SU-DHL-6 (cell line): ENCODE data around the gene HEATR1.

Source experiments
- H2AFZ ChIP-seq: fragments of 200-600 bp; sonication (generic); 2 replicates; pipeline ENCODE4 v1.6.1; 2014; ENCODE audit warnings: low read depth, mild to moderate bottlenecking, moderate library complexity, mixed read lengths, antibody characterized with exemption, low read length; ENCODE audit not compliant: severe bottlenecking
- H3F3A ChIP-seq: fragments of 200-600 bp; shearing (Covaris generic); 2 replicates; pipeline ENCODE4 v1.6.0; 2016; ENCODE audit warnings: antibody characterized with exemption, mild to moderate bottlenecking; ENCODE audit not compliant: insufficient read depth
- H3K27ac ChIP-seq: fragments of 200-600 bp; sonication (generic); 2 replicates; pipeline ENCODE4 v1.5.1; 2016; ENCODE audit warnings: low read depth, mild to moderate bottlenecking, low read length, moderate library complexity, mixed read lengths
- H3K27me3 ChIP-seq: fragments of 200-600 bp; sonication (generic), shearing (Covaris generic); 2 replicates; pipeline ENCODE4 v1.6.0; 2014; ENCODE audit warnings: mild to moderate bottlenecking, low read length
- H3K36me3 ChIP-seq: fragments of 200-600 bp; sonication (generic); 2 replicates; pipeline ENCODE4 v1.6.1; 2014; ENCODE audit warnings: mild to moderate bottlenecking, low read length, mixed read lengths
- H3K4me2 ChIP-seq: fragments of 300-600, 200-600 bp; shearing (Covaris generic), sonication (generic); 2 replicates; pipeline ENCODE4 v1.6.0; 2014; ENCODE audit warnings: low read length, low read depth, mild to moderate bottlenecking; ENCODE audit not compliant: poor library complexity, severe bottlenecking
- H3K4me3 ChIP-seq: fragments of 200-600 bp; sonication (generic); 2 replicates; pipeline ENCODE4 v1.5.1; 2014; ENCODE audit warnings: antibody characterized with exemption, low read length, mild to moderate bottlenecking, mixed read lengths; ENCODE audit not compliant: insufficient read depth, poor library complexity, severe bottlenecking
- H3K79me2 ChIP-seq: fragments of 200-600 bp; sonication (generic); 2 replicates; pipeline ENCODE4 v1.6.1; 2014; ENCODE audit warnings: mild to moderate bottlenecking, low read length, moderate library complexity; ENCODE audit not compliant: insufficient read depth
- H3K9ac ChIP-seq: fragments of 200-600 bp; sonication (generic); 2 replicates; pipeline ENCODE4 v1.7.0; 2014; ENCODE audit warnings: mild to moderate bottlenecking, low read length
- H3K9me2 ChIP-seq: fragments of 200-600 bp; sonication (generic); replicated peaks from 2 replicates; pipeline ENCODE4 v1.6.1; 2014; ENCODE audit warnings: low read length; ENCODE audit not compliant: insufficient read depth
- H3K9me3 ChIP-seq: fragments of 200-600 bp; sonication (generic); 2 replicates; pipeline ENCODE4 v1.6.1; 2014; ENCODE audit warnings: low read length, mixed read lengths; ENCODE audit not compliant: insufficient read depth
- H4K20me1 ChIP-seq: fragments of 200-600 bp; sonication (generic); 2 replicates; pipeline ENCODE4 v1.6.1; 2014; ENCODE audit warnings: low read depth, mild to moderate bottlenecking, antibody characterized with exemption, low read length, moderate library complexity, mixed read lengths
- CTCF ChIP-seq: fragments of 200-600 bp; sonication (generic); IDR thresholded peaks from one replicate; pipeline ENCODE4 v1.5.1; 2017; ENCODE audit warnings: antibody characterized with exemption, mild to moderate bottlenecking, low read length, moderate library complexity; ENCODE audit not compliant: insufficient read depth, poor library complexity, severe bottlenecking
- EZH2phosphoT487 ChIP-seq: fragments of 200-600 bp; sonication (generic), shearing (Covaris generic); conservative IDR thresholded peaks from 2 replicates; pipeline ENCODE4 v1.6.1; 2018; ENCODE audit warnings: mild to moderate bottlenecking, antibody characterized with exemption, low read length, moderate library complexity, mixed read lengths

HEATR1 gene

DNA sequence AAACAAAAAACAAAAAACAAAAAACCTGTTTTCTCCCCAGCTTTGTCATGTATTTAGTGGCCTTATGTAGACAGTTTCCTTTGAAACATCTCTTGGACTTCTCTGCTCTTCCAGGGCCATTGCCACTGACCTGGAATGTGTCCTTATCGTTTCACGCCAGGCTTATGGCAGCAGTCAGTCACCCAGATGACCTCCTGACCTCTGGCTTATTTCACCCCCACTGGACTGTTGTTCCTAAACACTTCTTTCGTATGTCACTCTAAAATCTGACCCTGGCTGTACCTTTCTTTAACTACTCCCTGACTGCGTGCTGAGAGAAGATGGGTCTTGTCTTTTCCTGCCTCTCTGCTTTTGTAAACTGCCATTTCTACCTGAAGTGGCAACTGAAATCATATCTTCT is 71.5 kb downstream of the HEATR1 start:
- Histone ChIP-seq H3K4me3 (no peak overlapping the region), H3K4me2 (no peak overlapping the region), H3K9me2 (no peaks in the 10 kb centered on the region), H3K9me3 (no peaks in the 10 kb centered on the region), H3K9ac (no peak overlapping the region), H3F3A (no peaks in the 10 kb centered on the region; the same call in 1 of the 2 replicates), H2AFZ (no peak overlapping the region), H3K79me2 (no peaks in the 10 kb centered on the region), H3K36me3 (no peaks in the 10 kb centered on the region), H3K27me3 (no peaks in the 10 kb centered on the region), H4K20me1 (no peaks in the 10 kb centered on the region), H3K27ac (peak overlapping the region; percentile 66; the same call in 1 of the 2 replicates)
- no peak for TF ChIP-seq EZH2phosphoT487
- TF ChIP-seq CTCF: no peak

DNA sequence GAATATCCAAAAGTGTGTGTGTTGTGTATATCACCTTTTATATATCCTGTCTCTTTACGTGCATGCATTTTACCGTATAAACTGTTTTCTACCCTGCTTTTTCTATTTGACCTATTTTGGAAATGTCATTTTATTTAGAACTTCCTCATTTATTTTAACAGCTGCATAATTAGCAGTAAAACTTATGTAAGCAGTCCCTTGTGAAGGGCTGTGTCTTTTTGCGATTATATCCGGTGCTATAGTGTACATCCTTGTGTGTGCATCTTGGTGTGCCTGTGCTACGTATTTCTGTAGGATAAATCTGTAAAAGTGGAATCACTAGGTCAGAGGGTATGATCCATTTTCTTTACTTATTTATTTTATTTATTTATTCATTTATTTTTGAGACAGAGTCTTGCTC is 73.4 kb downstream of the HEATR1 start:
- H3K4me2 ChIP-seq: peak overlapping the region; percentile 46
- peak overlapping the region; percentile 12; the same call in 1 of the 2 replicates for H3K9ac ChIP-seq
- no peak for TF ChIP-seq EZH2phosphoT487
- no peak for TF ChIP-seq CTCF
- no peaks in the 10 kb centered on the region for H3K9me3 ChIP-seq
- no peaks in the 10 kb centered on the region for H3K27me3 ChIP-seq
- H3F3A ChIP-seq: no peaks in the 10 kb centered on the region; the same call in 1 of the 2 replicates
- no peaks in the 10 kb centered on the region for H3K79me2 ChIP-seq
- H3K4me3 ChIP-seq: no peak overlapping the region
- no peaks in the 10 kb centered on the region for H4K20me1 ChIP-seq
- H3K9me2 ChIP-seq: no peaks in the 10 kb centered on the region
- no peaks in the 10 kb centered on the region for H3K36me3 ChIP-seq
- no peak overlapping the region for H2AFZ ChIP-seq
- H3K27ac ChIP-seq: peak overlapping the region; percentile 62

DNA sequence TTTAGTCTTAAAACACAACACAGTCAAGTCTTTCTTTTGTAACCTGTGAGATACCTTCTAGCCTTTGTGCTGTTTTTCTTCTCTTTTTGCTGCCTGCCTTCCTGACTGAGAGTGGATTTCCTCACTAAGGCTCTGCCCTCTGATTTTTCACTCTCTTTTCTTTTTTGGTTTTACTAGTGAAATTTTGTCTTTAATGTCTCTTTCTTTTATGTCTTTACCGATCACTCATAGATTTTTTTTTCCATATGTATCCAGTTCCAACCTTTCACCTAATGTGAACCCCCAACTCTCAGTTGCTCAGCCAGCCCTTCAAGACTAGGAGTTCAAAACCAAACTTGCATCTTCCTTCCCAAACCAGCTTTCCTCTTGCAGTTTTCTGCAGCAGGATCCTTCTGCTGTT is 74.0 kb downstream of the HEATR1 start:
- Histone ChIP-seq H3K9me3 (no peaks in the 10 kb centered on the region), H3K27me3 (no peaks in the 10 kb centered on the region), H3K4me3 (no peak overlapping the region), H3F3A (no peaks in the 10 kb centered on the region; the same call in 1 of the 2 replicates), H3K36me3 (no peaks in the 10 kb centered on the region), H4K20me1 (no peaks in the 10 kb centered on the region), H3K4me2 (peak overlapping the region; percentile 46), H3K79me2 (no peaks in the 10 kb centered on the region), H3K27ac (peak overlapping the region; percentile 62), H3K9me2 (no peaks in the 10 kb centered on the region), H3K9ac (peak overlapping the region; percentile 12), H2AFZ (no peak overlapping the region)
- no peak for TF ChIP-seq EZH2phosphoT487
- no peak for TF ChIP-seq CTCF

DNA sequence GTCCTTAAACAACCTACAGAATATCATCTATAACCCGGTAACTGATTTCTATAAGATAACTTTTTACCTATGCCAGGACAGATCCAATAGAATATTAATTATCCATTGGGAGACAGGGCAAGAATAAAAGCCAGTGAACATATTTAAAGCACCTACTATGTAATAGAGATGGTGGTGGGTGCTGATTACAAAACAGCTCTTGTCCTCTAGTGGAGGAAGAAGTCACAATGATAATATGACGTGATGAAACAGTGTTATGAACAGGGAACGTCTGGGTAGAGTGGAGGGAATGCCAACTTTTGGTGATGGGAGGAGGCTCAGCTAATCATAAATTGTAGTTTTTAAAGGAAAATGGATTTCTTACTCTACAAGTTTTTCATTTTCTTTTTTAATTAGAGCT is 78.2 kb downstream of the HEATR1 start:
- Histone ChIP-seq H3K27ac (no peak overlapping the region), H3K4me3 (no peak overlapping the region), H2AFZ (no peak overlapping the region), H3K36me3 (no peaks in the 10 kb centered on the region), H3F3A (no peaks in the 10 kb centered on the region; the same call in 1 of the 2 replicates), H3K9me2 (no peaks in the 10 kb centered on the region), H4K20me1 (no peaks in the 10 kb centered on the region), H3K27me3 (no peaks in the 10 kb centered on the region), H3K79me2 (no peaks in the 10 kb centered on the region), H3K9me3 (no peaks in the 10 kb centered on the region), H3K9ac (no peak overlapping the region), H3K4me2 (no peak overlapping the region)
- no peak for TF ChIP-seq CTCF
- no peak for TF ChIP-seq EZH2phosphoT487
